Cardiac fibroblast (primary cell): ENCODE measurements around the gene KCTD6.
A peak's percentile ranks its signal among the peaks of the same experiment; 100 is the strongest.

Experiments used
- DNase-seq, 2 donors: peaks; one replicate each; pipeline versions ENCODE4 v3.0.0 to v3.0.0-alpha.2; 2010; ENCODE audit warnings: low read depth in 2 of 2
- H3K4me3 ChIP-seq, 2 donors: replicated peaks in 1 of 2; 1 replicate in 1 of 2; 2 replicates in 1 of 2; pipeline ENCODE4 v1.5.1; 2011; ENCODE audit warnings: low read depth in 2 of 2, low read length in 2 of 2, mild to moderate bottlenecking in 2 of 2, moderate library complexity in 1 of 2
- CTCF ChIP-seq: IDR thresholded peaks from one replicate; pipeline ENCODE4 v1.5.1; 2011; ENCODE audit warnings: low read depth, mild to moderate bottlenecking, low read length, inconsistent platforms

Gene KCTD6

GRCh38 chr3:58529516-58530353, 37.8 kb downstream of the KCTD6 start:
- peak; percentile 33 to 44 for DNase-seq
- peak; percentile 47 for TF ChIP-seq CTCF
- H3K4me3 ChIP-seq = no peak overlapping the region

GRCh38 chr3:58530354-58530865, 38.5 kb downstream of the KCTD6 start:
- no peak for TF ChIP-seq CTCF
- no peak overlapping the region for H3K4me3 ChIP-seq
- DNase-seq = no peak

GRCh38 chr3:58531555-58531954, 39.7 kb downstream of the KCTD6 start:
- H3K4me3 ChIP-seq = no peak overlapping the region
- DNase-seq = no peak
- TF ChIP-seq CTCF = peak; percentile 4

DNA sequence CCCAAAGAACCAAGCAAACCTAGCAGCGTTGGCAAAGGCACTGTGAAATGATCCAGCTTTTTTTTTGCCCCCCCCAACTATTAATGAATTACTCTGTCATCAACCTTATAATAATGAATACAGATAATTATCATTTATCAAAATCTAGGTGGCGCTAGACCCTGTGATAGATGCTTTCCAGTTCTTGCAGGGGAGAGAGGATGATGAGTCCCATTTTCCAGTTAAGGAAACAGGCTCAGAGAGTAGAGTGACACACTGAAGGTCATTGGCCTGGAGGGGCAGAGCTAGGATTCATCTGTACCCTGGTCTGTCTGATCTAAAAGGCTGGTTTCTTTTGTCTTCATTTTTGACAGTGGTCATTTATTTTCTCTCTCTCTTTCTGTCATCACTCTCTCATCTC, 40.1 kb downstream of the KCTD6 start:
- DNase-seq = peak in 1 of 2 donors; percentile 29
- peak; percentile 7 for TF ChIP-seq CTCF
- H3K4me3 ChIP-seq = no peak overlapping the region

- no peak overlapping the region for H3K4me3 ChIP-seq
- peak; percentile 93 for TF ChIP-seq CTCF
- peak; percentile 75 to 82 for DNase-seq
Observed at GRCh38 chr3:58532794-58533220, 40.9 kb downstream of the KCTD6 start.

GRCh38 chr3:58534592-58535494, 42.9 kb downstream of the KCTD6 start:
- no peak overlapping the region for H3K4me3 ChIP-seq
- no peak for DNase-seq
- no peak for TF ChIP-seq CTCF
